Right renal pelvis (tissue), 4 donors: Measurements from ENCODE around the gene FAM149A. TPM values are rescaled to one million over a fixed set of nuclear protein-coding genes. Genes with fewer than 3 reads are reported as not detected.
A peak's percentile ranks its signal among the peaks of the same experiment; 100 is the strongest.

Experiments used
- DNase-seq, 4 donors: peaks; one replicate each; pipeline ENCODE4 v3.0.0-alpha.2; 2013; ENCODE audit warnings: low read depth in 4 of 4, low spot score in 3 of 4, missing footprints in 1 of 4
- polyA plus RNA-seq, 4 donors: library from polyadenylated mRNA; unstranded; fragments of 120-200 nt; gene quantifications; one replicate each; pipeline ENCODE4 v1.2.1, GENCODE V29; 2013; ENCODE audit not compliant: insufficient read length in 4 of 4

FAM149A gene
- polyA plus RNA-seq, 4 donors = 51.5 to 63.5 (median 53.9) TPM

DNA sequence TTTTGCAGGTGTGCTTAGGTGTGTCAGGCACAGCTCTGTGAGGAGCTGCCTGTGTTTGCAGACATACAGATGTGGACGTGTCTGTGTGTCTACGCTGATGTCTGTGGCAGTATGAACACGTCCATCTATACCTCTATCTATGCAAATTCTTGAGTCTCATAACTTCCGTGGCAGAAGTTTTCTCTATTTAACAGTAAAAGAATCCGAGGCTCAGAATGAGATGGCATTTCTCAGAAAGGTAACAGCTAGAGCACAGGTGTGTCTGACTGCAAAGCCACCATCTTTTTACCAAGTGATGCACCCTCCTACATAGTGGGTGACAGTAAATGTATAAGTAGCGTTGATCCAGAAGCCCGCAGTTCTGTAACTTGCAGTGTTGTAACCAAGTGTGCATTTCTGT lies 47.0 kb downstream of the FAM149A start:
- DNase-seq = no peak

GRCh38 chr4:186158021-186158813 lies 53.7 kb downstream of the FAM149A start:
- no peak for DNase-seq

DNA sequence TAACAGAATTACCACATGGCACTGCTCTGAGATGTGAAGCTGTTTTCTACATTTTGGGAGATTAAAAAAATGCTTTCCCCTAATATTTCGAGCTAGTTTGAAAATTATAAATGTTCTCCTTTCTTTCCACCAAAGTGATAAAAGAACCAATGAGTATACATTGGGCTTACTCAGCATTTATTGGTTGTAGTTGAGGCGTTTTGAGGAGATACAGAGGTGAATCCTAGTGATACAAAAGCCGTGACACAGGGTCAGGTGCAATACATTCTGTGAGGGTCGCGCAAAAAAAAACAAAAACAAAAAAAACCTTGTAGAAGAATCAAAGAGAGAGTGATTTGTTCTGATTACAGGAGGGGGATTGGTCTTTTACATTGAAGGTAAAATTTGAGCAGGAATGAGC lies 54.5 kb downstream of the FAM149A start:
- no peak for DNase-seq

- DNase-seq = no peak
Observed at GRCh38 chr4:186159613-186160012, 55.1 kb downstream of the FAM149A start.

DNA sequence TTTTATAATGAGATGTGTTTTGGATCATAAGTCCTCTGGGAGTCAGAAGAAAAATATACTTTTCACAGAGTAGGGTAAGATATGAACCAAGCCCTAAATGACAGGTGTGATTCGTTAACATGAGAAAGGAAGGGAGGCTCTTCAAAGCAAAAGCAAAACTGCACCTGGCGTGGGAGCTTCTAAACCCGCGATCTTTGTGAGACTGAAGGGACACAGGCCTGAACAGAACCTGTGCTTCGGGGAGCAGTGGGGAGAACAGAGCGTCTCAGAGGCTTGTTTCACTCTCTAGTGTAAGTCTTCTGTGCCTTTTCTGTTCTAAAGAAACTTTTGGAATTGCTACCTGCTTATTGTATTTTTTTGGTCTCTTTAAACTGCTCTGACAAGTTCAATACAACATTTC lies 56.6 kb downstream of the FAM149A start:
- no peak for DNase-seq

DNA sequence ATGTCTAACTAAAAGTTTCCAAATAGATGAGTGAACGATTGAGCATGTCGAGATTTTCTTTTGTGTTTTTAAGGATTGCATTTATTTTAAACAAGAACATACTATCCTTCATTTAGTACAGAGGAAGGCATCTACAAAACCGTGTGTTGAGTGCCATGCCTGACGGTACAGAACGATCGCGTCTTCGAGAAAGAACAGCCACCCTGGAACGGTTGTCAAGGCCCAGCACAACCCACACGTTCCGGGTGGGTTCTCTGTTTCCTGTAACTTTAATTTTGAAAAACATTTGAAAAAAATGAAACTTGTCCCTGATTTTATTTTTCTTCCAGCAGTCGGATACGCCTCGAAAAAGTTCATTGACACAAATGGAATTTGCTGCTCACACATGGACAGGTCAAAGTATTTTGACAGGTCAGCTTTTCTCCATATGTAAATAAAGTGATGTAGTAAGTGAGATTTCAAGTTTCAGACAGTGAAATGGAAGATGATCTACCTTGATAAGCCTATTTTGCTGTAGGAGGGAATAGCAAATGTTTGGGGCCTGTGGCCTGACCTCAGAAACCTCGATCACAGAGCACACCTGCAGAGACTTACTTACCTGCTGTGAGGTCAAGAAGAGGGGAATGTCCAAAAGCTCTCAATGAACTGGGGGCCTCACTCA lies 62.5 kb downstream of the FAM149A start:
- DNase-seq = no peak

DNA sequence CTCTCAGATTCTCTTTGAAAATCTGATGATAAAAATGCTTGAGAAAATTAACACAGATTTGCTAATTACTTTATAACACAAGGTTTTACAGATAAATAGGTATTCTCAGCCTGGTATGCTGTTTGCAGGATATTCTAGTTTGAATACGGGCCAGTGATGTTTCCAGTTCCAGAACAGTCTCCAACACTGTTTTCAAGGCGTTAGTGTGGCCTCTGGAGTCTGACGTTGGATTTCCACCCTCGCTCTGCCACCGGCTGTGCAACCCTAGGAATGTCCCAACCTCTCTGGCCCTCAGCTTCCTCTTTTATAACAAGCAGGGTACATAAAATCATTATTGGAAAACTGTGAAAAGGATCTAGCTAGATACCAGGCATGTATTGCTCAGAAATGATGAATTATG lies 63.1 kb downstream of the FAM149A start:
- no peak for DNase-seq

- no peak for DNase-seq
Observed at GRCh38 chr4:186168750-186169149, 64.2 kb downstream of the FAM149A start.

GRCh38 chr4:186169333-186169944 lies 64.9 kb downstream of the FAM149A start:
- DNase-seq = no peak

DNA sequence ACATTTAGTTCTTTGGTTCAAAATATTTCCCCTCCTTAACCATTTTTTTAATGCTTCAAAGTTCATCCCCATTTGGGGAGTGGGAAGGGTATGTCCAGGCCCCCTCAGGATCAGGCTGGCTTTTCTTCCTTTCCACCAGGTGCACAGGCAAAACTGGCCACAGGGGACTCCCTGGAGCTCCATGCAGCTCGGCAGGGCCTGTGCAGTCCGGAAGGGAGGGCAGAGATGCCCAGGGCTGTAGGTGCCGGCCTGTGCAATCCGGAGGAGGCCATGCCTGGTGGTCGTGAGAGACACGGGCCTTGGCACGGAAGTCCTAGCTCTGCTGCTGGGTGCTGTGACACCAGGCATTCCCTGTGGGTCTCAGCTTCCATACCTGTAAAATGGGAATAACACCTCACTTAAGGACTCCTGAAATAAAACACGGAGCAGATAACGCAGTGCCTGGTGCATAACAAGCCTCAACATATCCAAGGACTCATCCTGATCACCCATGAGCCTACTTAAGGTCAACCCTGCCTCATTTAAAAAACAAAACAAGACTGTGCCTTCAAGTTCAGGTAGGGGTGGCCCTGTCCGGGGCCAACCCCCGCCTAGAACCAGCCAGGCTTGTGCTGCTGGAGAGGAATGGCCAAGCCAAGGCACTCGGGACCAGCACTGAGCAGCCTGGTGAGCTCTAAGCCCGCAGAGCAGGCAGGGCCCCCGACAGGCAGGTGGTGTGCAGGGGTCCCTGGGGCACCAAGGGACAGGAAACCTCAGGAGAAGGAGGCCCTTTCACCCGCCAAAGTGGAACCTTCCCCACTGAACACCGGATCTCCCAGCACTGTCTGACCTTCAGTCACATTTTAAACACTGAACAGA lies 65.7 kb downstream of the FAM149A start:
- DNase-seq = no peak

GRCh38 chr4:186170966-186171365 lies 66.5 kb downstream of the FAM149A start:
- no peak for DNase-seq

GRCh38 chr4:186172546-186172945 lies 68.0 kb downstream of the FAM149A start:
- no peak for DNase-seq

- DNase-seq = no peak
Observed at GRCh38 chr4:186188107-186188506, 83.6 kb downstream of the FAM149A start.

- DNase-seq = no peak
Observed at GRCh38 chr4:186189656-186190055, 85.2 kb downstream of the FAM149A start.

- peak in 2 of 4 donors; percentile 8 to 32 for DNase-seq
Observed at GRCh38 chr4:186190581-186191199, 86.2 kb downstream of the FAM149A start.

- peak; percentile 53 to 76 (median 58) for DNase-seq
Observed at GRCh38 chr4:186191200-186192065, 86.9 kb downstream of the FAM149A start, which contains the start of gene CYP4V2. CYP4V2 (plus strand) TSS chr4:186191567; CDS start chr4:186191824, 257 bp downstream.

DNA sequence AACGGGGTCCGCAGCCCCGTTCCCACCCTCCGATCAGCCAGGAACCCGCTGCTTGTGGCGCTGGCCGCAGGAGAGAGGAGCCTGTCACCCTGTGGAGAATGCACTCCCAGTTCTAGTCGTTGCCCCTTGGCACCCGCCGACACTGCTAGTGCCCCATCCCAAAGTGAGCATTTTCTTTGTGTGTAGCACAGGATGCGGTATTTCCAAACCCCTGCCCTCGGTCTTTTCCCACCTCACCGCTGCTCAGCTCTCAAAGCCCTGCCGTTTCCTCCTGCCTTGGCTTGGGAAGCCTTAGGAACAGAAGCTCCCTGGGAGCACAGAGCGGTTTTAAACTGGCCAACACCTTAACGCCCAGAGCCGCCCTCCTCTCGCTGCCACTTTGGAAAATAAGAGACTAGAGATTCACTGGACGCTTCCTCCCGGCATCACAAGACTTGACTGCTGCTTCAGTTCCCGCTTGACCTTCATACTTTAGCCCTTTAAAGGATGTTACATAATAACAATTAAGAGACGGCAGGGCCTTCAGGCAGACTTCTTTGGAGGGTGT lies 87.6 kb downstream of the FAM149A start:
- peak in 1 of 4 donors; percentile 30 for DNase-seq

- no peak for DNase-seq
Observed at GRCh38 chr4:186193851-186194250, 89.3 kb downstream of the FAM149A start.

DNA sequence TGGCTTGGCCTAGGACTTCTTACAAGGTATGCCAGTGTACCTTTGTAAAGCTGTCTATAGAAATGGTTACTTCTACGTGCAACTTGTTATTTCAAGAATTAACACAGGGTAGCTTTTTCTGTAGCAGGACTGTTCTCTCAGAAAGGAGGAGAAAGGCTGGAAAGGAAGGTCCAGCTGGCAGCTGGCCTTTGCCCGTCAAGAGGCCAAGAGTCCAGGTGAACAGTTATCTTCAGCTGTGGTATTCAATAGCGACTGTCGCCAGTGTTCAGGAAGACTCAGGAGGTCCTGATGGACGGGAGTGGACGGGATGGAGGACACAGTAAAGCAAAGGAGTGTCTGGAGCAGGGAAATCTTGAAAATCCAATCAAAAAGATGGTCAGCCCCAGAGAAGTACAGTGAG lies 91.6 kb downstream of the FAM149A start:
- no peak for DNase-seq
